ENCODE measurements around the gene PRKACG.
"Not testable (repeated sequence)": the region's sequence is repeated elsewhere in the genome, so short reads cannot be mapped to it uniquely, and the experiment has no call there.

The PRKACG gene

GRCh38 chr9:69027355-69028097 is 13.6 kb upstream of the PRKACG start:
- peak in 1 of 2 donors; percentile 19 for DNase-seq (ENCODE audit: low read depth in 2 of 2)

GRCh38 chr9:69023650-69024049 is 9.7 kb upstream of the PRKACG start:
- DNase-seq (ENCODE audit: low read depth in 2 of 2), result no peak

DNA sequence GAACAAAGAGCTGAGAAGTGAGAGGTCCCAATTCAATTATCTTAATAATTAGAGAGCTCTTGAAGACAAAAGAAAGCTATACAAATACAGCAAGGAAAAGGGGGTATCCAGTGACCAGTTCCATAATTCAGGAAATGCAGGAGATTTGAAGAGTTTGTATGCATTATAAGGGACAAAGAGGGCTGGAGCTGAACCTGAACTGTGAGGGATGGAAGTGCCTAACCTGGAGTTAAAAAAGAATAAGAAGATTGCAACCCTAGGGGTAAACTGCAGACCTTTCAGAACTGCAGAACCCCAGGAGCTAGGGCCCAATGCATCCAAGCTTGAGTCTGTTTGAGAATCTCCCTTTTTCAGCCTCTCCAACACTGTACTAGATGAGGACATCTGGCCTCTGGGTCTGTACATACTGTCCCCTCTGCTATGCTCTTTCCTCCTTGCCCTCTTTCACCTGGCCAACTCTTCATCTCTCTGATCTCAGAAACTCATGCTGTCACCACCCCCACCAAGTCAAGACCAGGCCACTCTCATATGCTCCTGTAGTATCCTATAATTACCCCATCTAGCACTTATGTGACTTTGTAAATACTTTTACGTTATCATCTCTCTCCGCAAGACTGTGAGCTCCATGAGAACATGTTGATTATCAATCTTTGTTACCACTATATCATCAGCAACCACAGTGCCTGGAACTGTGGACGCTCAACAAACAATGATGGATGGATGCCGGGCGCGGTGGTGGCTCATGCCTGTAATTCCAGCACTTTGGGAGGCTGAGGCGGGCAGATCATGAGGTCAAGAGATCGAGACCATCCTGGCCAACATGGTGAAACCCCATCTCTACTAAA is 6.6 kb upstream of the PRKACG start:
- no peak for DNase-seq (ENCODE audit: low read depth in 2 of 2)

- DNase-seq (ENCODE audit: low read depth in 2 of 2), result no peak
Observed at GRCh38 chr9:69019808-69020207, 5.9 kb upstream of the PRKACG start.

DNA sequence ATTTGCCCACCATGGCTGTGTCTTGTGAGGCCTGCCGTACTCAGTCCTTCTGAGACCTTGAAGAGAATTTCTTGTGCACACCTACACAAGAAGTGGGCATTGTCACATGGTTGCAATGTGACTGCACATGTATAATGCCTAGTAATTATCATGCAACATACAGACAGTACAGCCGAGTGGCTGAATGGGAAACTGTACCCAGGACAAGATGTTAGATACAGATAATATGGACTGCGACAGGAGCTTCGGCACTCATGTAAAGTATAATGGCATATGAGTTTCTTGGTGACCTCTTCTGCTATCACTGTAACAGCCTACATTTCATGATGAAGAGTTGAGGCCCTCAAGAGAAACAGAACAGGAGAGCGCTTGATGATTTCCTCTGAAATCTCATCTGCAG is 4.8 kb upstream of the PRKACG start:
- DNase-seq (ENCODE audit: low read depth in 2 of 2), result no peak

DNA sequence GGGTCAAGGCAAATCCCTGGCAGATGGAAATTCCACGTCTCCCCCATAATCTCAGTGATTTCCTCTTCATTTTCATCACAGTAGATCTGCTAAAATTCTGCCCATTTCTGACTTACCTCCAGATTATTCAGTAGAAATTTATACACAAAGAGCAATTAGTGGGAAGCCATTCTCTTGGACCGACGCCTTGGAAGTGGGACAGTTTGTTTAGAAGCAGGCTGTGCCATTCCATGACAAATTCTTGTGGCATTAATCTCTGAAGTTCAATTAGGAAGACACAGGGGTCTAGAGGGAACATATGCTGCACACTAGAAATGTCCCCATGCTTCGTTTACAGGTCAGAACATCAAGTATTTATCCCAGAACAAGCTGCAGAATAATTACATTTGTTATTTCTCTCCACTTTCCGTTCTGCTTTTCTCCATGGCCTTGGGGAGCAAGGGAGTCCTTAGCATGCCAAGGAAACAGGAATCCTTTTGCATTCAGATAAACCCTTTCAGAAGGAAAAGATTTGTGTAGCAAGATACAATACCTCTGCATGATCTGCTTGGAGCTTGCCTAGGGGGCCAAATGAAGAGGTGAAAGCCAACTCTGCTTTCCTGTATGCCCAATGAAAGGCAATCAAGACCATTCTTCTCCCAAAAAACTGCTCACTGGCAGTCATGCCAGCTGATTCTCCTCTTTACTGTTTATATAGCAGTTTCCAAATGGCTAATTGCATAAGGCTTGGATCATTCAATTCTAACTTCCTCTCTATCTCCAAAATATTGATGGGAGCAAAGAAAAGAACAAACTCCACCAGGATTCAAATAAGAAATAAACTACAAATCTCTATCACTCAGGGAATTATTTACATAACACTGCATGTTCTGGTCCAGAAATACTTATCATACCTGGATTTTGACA is 2.5 kb upstream of the PRKACG start:
- DNase-seq (ENCODE audit: low read depth in 2 of 2), result no peak

- no peak for DNase-seq (ENCODE audit: low read depth in 2 of 2)
Observed at GRCh38 chr9:69013382-69013727, 558 bp downstream of the PRKACG start.

- DNase-seq (ENCODE audit: low read depth in 2 of 2), result no peak
Observed at GRCh38 chr9:69012696-69013381, 1.1 kb downstream of the PRKACG start.

- no peak for DNase-seq (ENCODE audit: low read depth in 2 of 2)
Observed at GRCh38 chr9:69009708-69010107, 4.2 kb downstream of the PRKACG start.

GRCh38 chr9:69004836-69005235 is 9.1 kb downstream of the PRKACG start:
- no peak for DNase-seq (ENCODE audit: low read depth in 2 of 2)

DNA sequence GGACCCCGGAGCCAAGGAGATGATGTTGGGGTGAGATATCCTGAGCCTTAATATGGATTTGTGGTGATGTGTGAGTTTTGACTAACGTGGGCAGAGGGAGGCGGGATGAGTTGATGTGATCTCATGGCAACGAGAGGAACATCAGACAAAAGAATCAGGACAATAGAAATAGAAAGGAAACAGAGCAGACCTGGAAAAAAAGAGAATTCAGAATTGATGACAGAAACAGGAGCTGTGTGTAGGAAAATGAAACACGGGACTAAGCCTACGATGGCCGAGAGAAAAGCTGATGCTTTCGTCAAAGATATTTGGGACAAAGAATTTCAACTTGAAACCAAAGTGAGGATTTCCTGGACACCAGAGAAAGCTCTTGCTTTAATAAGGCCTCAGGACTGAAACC is 10.9 kb downstream of the PRKACG start:
- DNase-seq (ENCODE audit: low read depth in 2 of 2), result no peak

DNA sequence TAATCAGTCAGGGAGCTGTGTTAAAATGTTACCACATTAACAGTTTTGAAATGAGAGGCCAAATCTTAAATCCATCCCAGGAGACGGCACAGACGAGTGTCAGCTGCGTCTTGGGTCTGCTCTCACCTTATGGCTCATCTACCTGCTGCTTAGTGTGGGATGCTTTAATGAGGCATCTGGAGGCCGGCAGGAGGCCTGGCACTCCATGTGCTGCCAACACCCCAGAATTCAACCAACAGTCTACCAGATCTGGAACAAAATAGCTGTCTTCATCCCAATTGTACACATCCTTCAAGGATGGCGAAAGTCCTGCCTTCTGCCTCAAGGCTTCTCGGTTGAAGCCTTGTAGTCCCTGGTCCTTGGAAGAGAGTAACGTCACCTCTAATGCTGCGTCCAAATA is 12.0 kb downstream of the PRKACG start:
- no peak for DNase-seq (ENCODE audit: low read depth in 2 of 2)

DNA sequence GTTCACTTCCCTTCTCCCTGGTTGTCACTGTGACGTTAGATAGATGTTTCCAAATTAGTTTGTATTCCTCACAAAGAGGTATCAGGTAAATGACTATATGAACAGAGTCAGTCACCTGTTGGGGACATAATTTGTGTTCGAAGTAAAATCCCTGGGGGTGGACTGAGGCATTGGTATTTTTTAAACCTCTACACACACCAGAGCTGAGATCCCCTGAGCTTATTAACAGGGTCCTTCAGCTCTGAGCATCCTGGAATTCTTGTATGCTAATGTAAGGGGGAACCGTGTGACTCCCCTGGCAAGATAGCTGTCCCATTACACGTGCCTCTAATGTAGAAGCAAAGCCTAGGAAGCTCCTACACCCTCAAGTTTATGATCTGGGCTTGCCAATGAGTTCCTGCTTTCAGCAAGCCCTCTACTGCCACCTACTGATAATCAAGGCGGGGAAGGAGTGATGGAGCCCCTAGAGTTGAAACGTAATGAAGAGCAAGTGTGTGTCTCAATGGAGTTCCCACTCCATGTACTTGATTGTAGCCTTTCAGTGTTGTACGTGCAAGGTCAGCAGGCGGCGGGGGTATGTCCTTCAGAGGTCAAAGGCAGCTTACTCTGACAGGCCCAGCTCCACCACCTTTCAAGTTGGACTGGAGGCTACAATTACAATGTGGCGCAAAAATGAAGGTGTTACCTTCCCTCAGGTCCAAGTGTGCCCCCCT is 14.4 kb downstream of the PRKACG start:
- peak; percentile 24 to 28 for DNase-seq (ENCODE audit: low read depth in 2 of 2)

GRCh38 chr9:68998812-68999211 is 15.1 kb downstream of the PRKACG start:
- no peak for DNase-seq (ENCODE audit: low read depth in 2 of 2)

DNA sequence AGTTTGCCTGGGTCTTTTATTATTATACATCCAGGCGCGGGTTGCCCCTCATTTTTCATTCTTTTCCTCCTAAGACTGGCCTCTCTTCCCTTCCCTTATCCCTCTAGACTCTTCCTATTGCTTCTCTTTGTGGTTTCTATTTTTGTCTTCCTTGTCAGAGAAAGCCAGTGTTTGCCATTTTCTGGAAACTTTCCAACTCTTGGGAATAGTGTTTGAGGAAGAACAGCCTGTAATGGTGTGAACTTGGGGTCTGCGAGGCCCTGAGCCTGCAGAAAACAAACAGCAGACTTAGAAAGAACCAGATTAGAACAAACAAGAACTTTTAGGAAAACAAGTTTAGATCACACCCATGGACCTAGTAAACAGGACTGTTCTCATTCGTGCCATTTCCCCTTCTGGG is 15.5 kb downstream of the PRKACG start:
- DNase-seq (ENCODE audit: low read depth in 2 of 2), result no peak

DNA sequence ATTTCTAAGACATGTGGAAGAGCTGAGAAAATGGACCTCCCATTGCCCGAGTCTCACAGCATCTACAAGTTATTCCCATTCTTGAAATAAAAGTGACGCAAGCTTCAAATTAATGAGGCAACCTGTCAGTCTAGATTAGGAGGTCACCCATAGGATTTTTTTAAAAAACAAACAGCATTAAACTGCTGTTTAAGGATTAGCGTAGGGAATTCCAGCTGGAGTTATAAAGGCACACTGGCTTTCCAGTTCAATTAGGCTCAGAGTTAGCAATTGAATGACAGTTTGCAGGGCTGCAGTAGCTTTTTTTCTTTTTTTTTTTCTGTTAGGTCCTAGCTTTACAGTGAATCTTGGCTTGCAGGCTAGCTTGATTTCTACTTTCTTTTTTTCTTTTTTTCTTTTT is 16.2 kb downstream of the PRKACG start:
- DNase-seq (ENCODE audit: low read depth in 2 of 2), result no peak

DNA sequence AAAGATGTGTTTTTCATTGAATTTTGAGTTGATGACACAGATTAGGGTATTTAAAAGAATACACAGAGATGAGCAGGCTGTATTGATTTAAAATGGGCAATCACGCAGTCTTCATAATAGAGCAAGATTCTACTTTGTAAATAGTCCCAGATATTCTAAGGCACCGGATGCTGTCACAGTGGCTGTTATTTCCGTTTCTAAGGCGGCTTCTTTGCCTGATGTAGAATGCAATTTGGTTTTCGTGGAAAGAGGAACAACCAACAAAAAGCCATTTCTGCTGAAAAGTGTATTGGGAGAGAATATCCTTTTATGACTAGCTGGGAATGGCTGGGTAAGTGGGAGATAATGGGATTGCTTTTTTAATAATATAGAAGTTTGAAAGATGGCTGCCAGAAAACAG is 17.5 kb downstream of the PRKACG start:
- DNase-seq (ENCODE audit: low read depth in 2 of 2), result no peak

DNA sequence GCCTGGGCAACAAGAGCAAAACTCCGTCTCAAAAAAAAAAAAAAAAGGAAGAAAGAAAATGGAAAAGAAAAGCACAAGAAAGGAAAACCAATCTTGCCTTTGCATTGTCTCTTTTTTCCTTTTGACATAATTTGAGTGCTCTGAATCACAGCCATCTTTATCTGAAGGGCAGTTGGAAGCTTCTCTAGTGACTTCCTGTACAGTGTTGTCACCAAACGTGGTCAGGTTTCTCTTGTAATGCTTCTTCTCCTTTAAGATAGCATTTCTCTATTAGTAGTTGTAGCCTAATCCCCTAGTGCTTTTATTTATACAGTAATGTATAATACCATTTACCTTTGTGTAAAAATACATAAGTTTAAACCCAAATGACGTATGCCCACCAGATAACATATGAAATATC is 18.1 kb downstream of the PRKACG start:
- DNase-seq (ENCODE audit: low read depth in 2 of 2), result no peak

GRCh38 chr9:68991457-68991856 is 22.5 kb downstream of the PRKACG start:
- DNase-seq (ENCODE audit: low read depth in 2 of 2), result no peak

- DNase-seq (ENCODE audit: low read depth in 2 of 2), result not testable (repeated sequence)
Observed at GRCh38 chr9:68986949-68987348, 27.0 kb downstream of the PRKACG start.
